Body of pancreas (tissue), 4 donors: ENCODE results near the gene LRRN3.

Experiments used
- POLR2A ChIP-seq, 3 donors: fragments of 450-650 bp; IDR thresholded peaks; one replicate each; pipeline ENCODE4 v1.6.1; 2016; ENCODE audit warnings: antibody characterized with exemption in 3 of 3, mild to moderate bottlenecking in 2 of 3
- TF ChIP-seq, protein P1 (sequence below), 7 experiments: fragments of 450-650 bp in 4 of 7; fragments of 200-600 bp in 3 of 7; sonication (generic) in 3 of 7; IDR thresholded peaks; one replicate each; pipeline ENCODE4 v1.5.1; 2016 to 2019; ENCODE audit warnings: antibody characterized with exemption in 7 of 7

DNA sequence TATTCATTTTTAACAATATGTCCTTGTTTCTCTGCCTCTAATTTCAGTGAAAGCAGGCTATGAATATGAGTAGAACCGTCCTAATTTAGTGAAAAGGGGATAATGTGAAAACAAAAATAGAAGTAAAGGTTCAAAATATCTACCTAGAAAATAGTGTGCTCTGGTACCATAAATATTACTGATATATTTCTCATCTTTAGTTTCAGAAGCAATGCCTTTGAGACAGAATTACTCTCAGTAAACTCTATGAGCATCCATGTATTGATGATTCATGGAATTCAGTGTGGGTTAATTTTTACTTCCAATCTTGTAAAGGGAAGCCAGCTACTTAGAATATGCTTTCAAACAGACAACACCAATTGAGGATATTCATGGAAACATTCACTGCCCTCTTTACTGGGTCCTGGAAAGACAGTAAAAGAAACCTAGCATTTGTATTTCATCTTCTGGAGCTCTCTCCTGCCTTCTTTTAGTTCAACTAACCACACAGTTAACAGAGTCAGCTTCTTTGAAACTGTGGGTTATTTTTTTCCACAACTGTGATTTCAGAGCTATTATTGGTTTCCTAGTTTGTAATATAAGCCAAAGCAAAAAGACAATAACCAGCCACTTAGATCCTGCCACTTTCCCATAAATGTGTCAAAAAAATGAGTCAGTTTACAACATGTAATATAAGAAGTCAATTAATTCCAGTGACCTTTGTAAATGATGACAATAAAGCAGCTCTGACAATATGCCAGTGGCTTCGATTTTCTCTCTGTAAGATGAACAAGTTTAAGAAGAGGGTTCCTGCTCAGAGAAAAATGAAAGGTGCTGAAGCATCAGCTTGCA lies 1.7 kb downstream of the LRRN3 start:
- TF ChIP-seq, protein P1, sequence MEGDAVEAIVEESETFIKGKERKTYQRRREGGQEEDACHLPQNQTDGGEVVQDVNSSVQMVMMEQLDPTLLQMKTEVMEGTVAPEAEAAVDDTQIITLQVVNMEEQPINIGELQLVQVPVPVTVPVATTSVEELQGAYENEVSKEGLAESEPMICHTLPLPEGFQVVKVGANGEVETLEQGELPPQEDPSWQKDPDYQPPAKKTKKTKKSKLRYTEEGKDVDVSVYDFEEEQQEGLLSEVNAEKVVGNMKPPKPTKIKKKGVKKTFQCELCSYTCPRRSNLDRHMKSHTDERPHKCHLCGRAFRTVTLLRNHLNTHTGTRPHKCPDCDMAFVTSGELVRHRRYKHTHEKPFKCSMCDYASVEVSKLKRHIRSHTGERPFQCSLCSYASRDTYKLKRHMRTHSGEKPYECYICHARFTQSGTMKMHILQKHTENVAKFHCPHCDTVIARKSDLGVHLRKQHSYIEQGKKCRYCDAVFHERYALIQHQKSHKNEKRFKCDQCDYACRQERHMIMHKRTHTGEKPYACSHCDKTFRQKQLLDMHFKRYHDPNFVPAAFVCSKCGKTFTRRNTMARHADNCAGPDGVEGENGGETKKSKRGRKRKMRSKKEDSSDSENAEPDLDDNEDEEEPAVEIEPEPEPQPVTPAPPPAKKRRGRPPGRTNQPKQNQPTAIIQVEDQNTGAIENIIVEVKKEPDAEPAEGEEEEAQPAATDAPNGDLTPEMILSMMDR (IDR thresholded peaks at IDR 0.05), result no peak
- no peak for TF ChIP-seq POLR2A (IDR thresholded peaks at IDR 0.05)
